Activated CD8-positive, alpha-beta memory T cell treated with anti-CD3 and anti-CD28 coated beads for 24 hours (primary cell): ENCODE data around the gene DDAH1.
A peak's percentile ranks its signal among the peaks of the same experiment; 100 is the strongest.

ENCODE experiments used
- DNase-seq: peaks from one replicate; pipeline ENCODE4 v3.0.0-alpha.2; 2020

Gene DDAH1

DNA sequence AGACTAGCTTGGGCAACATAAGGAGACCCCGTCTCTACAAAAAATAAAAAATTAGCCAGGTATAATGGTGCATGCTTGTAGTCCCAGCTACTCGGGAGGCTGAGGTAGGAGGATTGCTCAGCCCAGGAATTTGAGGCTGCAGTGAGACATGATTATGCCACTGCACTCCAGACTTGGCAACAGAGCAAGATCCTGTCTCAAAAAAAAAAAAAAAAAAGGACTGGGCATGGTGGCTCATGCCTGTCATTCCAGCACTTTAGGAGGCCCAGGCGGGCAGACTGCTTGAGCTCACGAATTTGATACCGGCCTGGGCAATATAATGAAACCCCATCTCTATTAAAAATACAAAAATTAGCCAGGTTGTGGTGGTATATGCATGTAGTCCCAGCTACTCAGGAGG, 141.2 kb downstream of the DDAH1 start:
- DNase-seq: no peak

DNA sequence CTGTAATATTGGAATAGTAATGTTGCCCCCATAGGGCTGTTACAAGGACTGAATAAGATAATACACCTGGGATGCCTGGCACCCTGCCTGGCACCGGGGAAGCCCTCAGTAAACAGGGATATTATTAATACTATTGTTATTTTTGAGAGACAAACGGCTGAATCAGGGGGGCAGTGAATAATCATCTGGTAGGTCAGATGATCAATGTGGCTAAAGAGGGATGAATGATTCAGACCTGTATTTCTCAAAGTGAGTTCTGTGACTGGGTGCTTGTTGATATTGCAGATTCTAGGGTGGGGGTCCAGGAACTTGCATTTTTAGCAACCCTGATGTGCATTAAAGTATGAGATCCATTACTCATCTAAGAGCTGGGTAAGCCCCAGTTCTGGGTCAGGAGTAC, 142.3 kb downstream of the DDAH1 start:
- no peak for DNase-seq

GRCh38 chr1:85321237-85321964, 143.6 kb downstream of the DDAH1 start:
- DNase-seq: no peak

DNA sequence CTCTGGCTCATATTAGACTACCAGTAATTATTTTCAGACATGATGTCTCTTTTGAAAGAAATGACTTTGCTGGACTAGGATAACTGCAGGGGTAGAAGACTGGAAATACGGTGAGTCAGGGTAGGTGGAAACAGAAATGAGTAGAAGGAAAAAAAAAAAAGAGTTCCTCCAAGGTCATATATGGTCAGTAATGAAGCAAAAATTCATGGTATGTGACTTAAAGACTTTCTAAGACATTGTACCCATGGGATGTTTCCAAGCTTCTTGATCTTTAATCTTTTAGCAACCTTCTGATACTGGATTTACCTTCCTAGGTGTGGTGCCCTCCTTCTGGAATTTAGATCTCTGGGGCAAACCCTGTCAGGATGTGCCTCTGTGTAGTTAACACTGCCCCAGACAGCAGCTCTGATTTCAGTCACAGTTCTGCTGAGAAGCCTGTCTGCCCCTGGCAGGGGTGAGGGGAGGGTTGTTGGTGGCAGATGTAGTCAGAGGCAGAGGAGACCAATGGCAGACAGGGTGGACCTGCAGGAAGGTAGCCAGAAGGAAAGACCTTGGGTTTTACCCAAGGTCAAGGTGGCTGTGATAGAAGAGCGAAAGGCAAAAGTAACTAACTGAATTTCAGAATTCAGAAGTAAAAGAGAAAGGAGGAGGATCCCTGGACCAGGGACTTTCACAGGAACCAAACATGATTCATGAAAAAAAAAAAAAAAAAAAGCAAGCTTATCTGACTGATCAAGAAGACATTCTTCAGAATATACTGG, 144.4 kb downstream of the DDAH1 start:
- no peak for DNase-seq

DNA sequence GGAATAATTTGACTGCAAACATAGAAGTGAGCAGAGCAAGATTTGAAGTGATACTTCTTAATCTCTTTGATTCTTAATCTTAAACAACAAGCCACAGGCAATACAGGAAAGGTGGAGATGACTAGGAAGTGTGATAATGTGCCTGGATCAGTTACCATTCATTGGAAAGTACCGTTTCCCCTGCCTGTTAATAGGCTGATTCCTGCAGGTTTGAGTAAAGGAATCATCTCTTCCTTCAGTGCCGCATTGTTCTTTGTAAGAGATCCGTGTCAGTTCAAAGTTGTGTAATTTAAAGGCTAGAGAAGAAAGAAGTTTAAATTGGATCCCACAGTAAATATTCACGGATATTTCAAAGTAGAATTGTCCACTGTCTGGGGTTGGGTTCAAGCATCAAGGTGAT, 145.0 kb downstream of the DDAH1 start:
- no peak for DNase-seq

- DNase-seq: no peak
These were observed 145.5 kb downstream of the DDAH1 start for GRCh38 chr1:85319491-85319890.

GRCh38 chr1:85318217-85318616, 146.7 kb downstream of the DDAH1 start:
- DNase-seq: no peak

GRCh38 chr1:85317560-85317959, 147.4 kb downstream of the DDAH1 start:
- DNase-seq: no peak

DNA sequence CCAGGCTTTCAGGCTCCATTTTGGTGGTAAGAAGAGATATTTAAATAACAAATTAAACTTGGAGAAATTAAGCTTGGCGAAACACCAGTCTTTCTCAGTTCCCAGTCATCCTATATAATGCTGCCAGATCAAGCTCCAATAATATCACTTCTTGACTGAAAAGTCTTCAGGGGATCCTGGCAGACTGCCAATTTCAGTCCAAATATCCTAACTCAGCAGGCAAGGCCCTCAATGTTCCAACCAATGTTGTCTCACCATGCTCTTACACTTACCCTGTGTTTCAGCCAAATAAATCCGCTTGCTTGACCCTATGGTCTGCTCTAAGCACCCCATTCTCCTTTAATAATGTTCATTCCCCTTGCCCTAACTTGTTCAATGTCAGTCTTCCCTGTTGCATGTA, 148.6 kb downstream of the DDAH1 start:
- no peak for DNase-seq

DNA sequence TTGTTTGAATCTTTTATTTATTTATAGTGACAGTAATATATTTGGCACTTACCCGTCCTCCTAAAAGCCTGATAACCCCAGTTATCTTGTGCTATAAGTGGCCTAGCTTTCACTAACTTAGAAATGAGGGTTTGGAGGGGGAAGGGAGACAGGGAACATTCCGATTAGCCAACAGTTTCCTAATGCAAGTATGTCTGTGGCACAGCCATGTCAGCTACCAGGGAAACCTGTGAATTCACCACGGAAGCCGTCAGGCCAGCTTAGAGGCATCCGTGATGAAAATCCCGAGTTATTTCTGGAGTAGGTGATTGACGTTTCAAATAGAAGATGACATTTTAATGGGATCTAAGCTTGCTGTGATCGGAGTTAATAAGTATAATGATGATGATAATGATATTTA, 149.2 kb downstream of the DDAH1 start:
- no peak for DNase-seq

GRCh38 chr1:85314726-85315125, 150.2 kb downstream of the DDAH1 start:
- no peak for DNase-seq

- no peak for DNase-seq
These were observed 150.9 kb downstream of the DDAH1 start for GRCh38 chr1:85313888-85314696.

DNA sequence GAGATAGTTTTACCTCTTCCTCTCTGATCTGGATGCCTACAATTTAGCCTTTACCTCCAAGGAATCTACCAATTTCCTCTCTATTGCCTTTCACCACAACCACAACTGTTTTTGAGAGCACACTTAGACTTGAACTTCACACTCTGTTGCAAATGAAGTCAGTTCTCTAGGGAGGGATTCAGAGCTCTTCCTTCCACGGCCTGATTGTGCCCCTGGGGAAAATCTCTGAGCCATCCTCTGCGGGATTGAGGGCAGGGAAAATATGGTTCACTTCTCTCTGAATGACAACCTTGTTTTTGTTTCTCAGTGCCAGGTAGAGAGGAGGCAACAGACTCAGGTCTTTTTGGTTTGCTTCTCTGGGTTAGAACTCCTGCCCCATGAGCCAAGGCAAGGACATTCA, 153.1 kb downstream of the DDAH1 start:
- no peak for DNase-seq

- DNase-seq: no peak
These were observed 156.1 kb downstream of the DDAH1 start for GRCh38 chr1:85308833-85309350.

- peak; percentile 87 for DNase-seq
These were observed 156.7 kb downstream of the DDAH1 start for GRCh38 chr1:85307987-85308832.

DNA sequence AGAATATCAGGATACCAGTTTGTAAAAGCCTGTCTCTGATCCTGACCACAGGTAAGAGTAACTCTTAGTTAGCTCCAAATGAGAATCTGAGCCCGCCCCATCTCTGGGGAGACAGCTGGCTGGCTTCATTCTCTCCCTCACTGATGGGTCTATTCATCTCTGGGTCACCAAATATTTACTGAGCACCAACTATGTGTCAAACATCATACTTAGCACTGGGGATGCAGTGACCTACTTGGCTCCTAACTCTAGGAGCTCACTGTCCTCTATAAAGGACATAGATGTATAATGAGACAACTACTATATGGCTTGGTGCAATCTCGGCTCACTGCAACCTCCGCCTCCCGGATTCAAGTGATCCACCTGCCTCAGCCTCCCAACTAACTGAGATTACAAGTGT, 158.7 kb downstream of the DDAH1 start:
- no peak for DNase-seq

DNA sequence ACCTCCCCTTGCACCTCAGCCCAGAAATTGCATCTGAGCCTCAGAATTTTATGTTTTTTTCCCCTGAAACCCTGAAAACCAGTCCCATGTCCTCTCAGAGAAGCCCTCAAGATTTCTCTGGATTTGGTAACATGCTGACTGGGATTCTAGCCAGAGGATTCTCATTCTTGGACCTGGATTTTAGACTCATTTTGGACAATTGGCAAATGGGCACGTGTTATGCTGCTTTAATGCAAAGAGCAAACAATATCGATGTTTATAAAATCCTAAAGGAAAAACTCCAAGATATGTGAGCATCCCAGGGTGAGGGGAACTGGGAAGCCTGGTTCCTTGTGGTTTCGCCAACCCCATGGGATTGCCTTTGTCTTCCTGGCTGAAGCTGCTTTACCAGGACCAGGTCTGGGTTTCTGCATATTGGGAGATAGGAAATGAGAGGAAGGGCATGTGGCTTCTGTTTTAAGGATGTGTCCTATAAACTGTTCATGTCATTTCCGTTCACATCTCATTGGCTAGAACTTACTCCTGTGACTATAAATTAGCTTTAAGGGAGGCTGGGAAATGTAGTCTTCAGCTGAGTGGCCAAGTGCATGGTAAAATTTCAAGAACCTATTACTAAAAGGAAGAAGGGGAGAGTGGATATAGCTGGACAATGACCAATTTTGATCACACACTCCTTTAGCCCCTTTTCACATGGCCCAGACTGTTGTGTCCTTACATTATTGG, 161.4 kb downstream of the DDAH1 start:
- DNase-seq: no peak

GRCh38 chr1:85300140-85300539, 164.8 kb downstream of the DDAH1 start:
- DNase-seq: no peak

DNA sequence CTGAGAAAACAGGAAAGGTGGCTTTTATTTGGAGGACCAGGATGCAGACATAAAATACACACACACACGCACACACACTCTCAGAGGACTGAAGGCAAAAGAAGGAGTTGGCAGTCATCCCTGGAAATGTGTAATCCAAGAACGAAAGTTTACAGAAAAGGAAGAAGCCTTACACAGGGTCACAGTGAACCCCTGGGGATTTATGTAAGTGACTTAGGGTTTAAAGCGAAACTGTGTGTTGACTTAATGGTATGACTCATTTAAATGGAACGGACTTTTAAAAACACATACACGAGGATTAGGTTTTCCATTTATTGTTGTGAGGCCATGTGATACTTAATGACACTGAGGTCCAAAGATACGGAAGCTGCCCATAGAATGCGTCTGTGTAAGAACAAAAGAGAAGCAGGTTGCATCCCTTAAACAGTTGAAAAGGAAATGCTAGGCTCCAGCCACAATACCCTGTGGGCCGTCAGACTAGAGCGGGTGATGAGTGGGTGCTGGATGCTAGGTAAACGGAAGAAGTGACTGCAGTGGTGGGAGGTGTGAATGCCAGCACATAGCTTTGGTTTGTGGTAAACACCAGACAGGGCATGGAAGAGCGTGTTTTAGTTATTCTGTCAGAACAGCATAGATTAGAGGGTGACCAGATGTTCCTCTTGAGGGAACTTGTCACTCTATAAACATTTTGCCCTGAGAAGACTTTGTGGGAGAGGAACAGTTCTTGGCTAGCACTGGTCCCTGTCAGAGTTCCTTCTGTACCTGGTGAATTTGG, 166.9 kb downstream of the DDAH1 start:
- DNase-seq: peak; percentile 83

- no peak for DNase-seq
These were observed 167.5 kb downstream of the DDAH1 start for GRCh38 chr1:85297538-85297854.

DNA sequence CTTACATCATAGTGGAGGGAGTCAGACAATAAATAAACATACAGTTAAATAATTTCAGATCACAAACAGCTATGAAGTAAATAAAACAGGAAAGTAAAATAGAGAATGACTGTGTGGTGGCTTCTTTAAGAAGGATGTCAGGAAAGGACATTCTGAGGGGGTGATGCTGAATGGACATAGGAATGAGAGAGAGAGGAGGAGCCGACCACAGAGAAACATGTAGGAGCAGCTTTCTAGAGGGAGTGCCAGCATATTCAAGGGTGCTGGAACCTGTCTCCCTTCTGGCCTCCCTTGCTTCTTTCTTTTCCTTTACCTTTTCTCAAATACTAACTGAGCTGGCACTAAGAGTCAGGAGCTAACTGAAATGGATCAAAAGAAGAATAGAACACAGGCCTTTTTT, 168.0 kb downstream of the DDAH1 start:
- no peak for DNase-seq
